C4-2B (cell line): ENCODE data around the gene ZNF771.

Experiments used
- CTCF ChIP-seq: fragments of 450-650 bp; conservative IDR thresholded peaks from 2 replicates; pipeline ENCODE4 v1.5.1; 2017; ENCODE audit warnings: mild to moderate bottlenecking
- ZFX ChIP-seq: fragments of 450-650 bp; IDR thresholded peaks from 2 replicates; pipeline ENCODE4 v1.6.1; 2017

DNA sequence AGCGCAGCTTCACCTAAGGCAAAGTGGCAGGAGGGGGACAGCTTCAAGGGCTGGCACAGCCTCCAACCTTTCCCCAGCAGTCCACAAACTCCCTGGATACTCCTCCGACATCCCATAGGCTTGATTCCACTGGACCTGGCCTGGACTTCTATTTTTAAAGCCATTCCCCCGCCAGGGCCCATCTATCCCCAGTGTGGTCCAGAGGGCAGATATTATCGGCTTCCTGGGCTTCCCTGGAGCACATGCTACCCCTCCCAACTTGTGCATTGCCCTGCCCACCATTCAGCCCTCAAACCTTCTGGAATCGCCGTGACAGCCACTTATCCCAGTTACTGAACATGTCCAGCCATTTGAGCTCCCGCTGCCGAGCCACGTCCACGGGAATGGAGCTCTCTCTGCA is 42.2 kb upstream of the ZNF771 start:
- TF ChIP-seq CTCF: no peak
- no peak for TF ChIP-seq ZFX
